Chondrocyte (in vitro differentiated cells): Measurements from ENCODE around the gene NTN5. TPM values are rescaled to one million over a fixed set of nuclear protein-coding genes. Genes with fewer than 3 reads are reported as not detected.
"Not testable (repeated sequence)": the region's sequence is repeated elsewhere in the genome, so short reads cannot be mapped to it uniquely, and the experiment has no call there.

Experiments used
- DNase-seq: peaks from one replicate; pipeline ENCODE4 v3.0.0; 2021; ENCODE audit warnings: mixed read lengths, low spot score
- H3K27ac Mint-ChIP-seq: one replicate; pipeline ENCODE4 v1.8.0; 2021; ENCODE audit warnings: mild to moderate bottlenecking, moderate library complexity, mixed read lengths; ENCODE audit not compliant: unreplicated experiment
- H3K27me3 Mint-ChIP-seq: 2 replicates; pipeline ENCODE4 v1.8.0; 2021; ENCODE audit warnings: low read depth, mixed read lengths
- H3K36me3 Mint-ChIP-seq: 2 replicates; pipeline ENCODE4 v1.8.0; 2021; ENCODE audit warnings: low read depth, mixed read lengths
- H3K4me1 Mint-ChIP-seq: 2 replicates; pipeline ENCODE4 v1.8.0; 2021; ENCODE audit warnings: low read depth, mild to moderate bottlenecking, mixed read lengths
- H3K4me3 Mint-ChIP-seq: one replicate; pipeline ENCODE4 v1.8.0; 2021; ENCODE audit warnings: mild to moderate bottlenecking, moderate library complexity, mixed read lengths; ENCODE audit not compliant: unreplicated experiment
- H3K9me3 Mint-ChIP-seq: 2 replicates; pipeline ENCODE4 v1.8.0; 2021; ENCODE audit warnings: low read depth, mixed read lengths
- CTCF ChIP-seq: fragments of 200-600 bp; sonication (generic); IDR thresholded peaks from 2 replicates; pipeline ENCODE4 v1.5.0; 2021; ENCODE audit warnings: antibody characterized with exemption, mild to moderate bottlenecking, moderate library complexity
- total RNA-seq: library from RNA; stranded (reverse); gene quantifications from 3 replicates; pipeline ENCODE4 v1.2.1, GENCODE V29; 2021

Gene NTN5
- total RNA-seq, 1 donor from 2014 or later, result 0.97 TPM

GRCh38 chr19:48686088-48686487 lies 13.3 kb upstream of the NTN5 start:
- H3K36me3 Mint-ChIP-seq, result no peaks in the 10 kb centered on the region
- no peaks in the 10 kb centered on the region for H3K27me3 Mint-ChIP-seq
- no peak for DNase-seq
- no peaks in the 10 kb centered on the region for H3K4me1 Mint-ChIP-seq
- H3K4me3 Mint-ChIP-seq, result no peak overlapping the region
- no peak for TF ChIP-seq CTCF
- H3K9me3 Mint-ChIP-seq, result no peaks in the 10 kb centered on the region
- H3K27ac Mint-ChIP-seq, result no peak overlapping the region

GRCh38 chr19:48685583-48685982 lies 12.8 kb upstream of the NTN5 start:
- Mint-ChIP-seq H3K9me3 (no peaks in the 10 kb centered on the region), H3K27me3 (no peaks in the 10 kb centered on the region), H3K27ac (no peak overlapping the region), H3K4me1 (no peaks in the 10 kb centered on the region), H3K36me3 (no peaks in the 10 kb centered on the region), H3K4me3 (no peak overlapping the region)
- DNase-seq, result no peak
- no peak for TF ChIP-seq CTCF

- DNase-seq, result no peak
Measured at GRCh38 chr19:48683349-48683748, 10.5 kb upstream of the NTN5 start.

GRCh38 chr19:48681127-48681470 lies 8.3 kb upstream of the NTN5 start:
- no peak for DNase-seq
- Mint-ChIP-seq H3K4me1 (no peaks in the 10 kb centered on the region), H3K27ac (no peak overlapping the region), H3K9me3 (no peaks in the 10 kb centered on the region), H3K4me3 (no peak overlapping the region), H3K27me3 (no peaks in the 10 kb centered on the region), H3K36me3 (no peaks in the 10 kb centered on the region)
- TF ChIP-seq CTCF, result no peak

More at GRCh38 chr19:48683349-48683748, 10.5 kb upstream of the NTN5 start:
- no peaks in the 10 kb centered on the region for H3K4me1 Mint-ChIP-seq
- no peaks in the 10 kb centered on the region for H3K36me3 Mint-ChIP-seq
- no peak for TF ChIP-seq CTCF
- no peak overlapping the region for H3K4me3 Mint-ChIP-seq
- H3K9me3 Mint-ChIP-seq, result no peaks in the 10 kb centered on the region
- no peaks in the 10 kb centered on the region for H3K27me3 Mint-ChIP-seq
- H3K27ac Mint-ChIP-seq, result no peak overlapping the region

- no peaks in the 10 kb centered on the region for H3K27me3 Mint-ChIP-seq
- H3K36me3 Mint-ChIP-seq, result no peaks in the 10 kb centered on the region
- no peak overlapping the region for H3K27ac Mint-ChIP-seq
- no peak for DNase-seq
- peaks cover under 1% of the 10 kb centered on the region for H3K4me1 Mint-ChIP-seq
- TF ChIP-seq CTCF, result no peak
- H3K9me3 Mint-ChIP-seq, result no peaks in the 10 kb centered on the region
- H3K4me3 Mint-ChIP-seq, result no peak overlapping the region
Measured at GRCh38 chr19:48680436-48681126, 7.8 kb upstream of the NTN5 start.

GRCh38 chr19:48680006-48680405 lies 7.2 kb upstream of the NTN5 start:
- not testable (repeated sequence) for H3K4me3 Mint-ChIP-seq, H3K27me3 Mint-ChIP-seq, DNase-seq, H3K36me3 Mint-ChIP-seq, H3K9me3 Mint-ChIP-seq, H3K4me1 Mint-ChIP-seq, H3K27ac Mint-ChIP-seq
